CD4-positive, alpha-beta T cell treated with Interferon alpha-2 for 1 hour (primary cell): Measurements from ENCODE around the gene MTSS2.

ENCODE experiments used
- DNase-seq, 2 donors: peaks; one replicate each; pipeline ENCODE4 v3.0.0-alpha.2; 2020 to 2022

Gene MTSS2

GRCh38 chr16:70685938-70686375 is at the start of gene MTSS2:
TSS of gene MTSS2 (minus strand) at chr16:70686053. CDS start at chr16:70685791, 262 bp downstream.
- peak in 1 of 2 donors; percentile 25 for DNase-seq

- no peak for DNase-seq
Measured at GRCh38 chr16:70735141-70735979, 49.5 kb upstream of the MTSS2 start.

- no peak for DNase-seq
Measured at GRCh38 chr16:70734522-70735095, 48.8 kb upstream of the MTSS2 start.

GRCh38 chr16:70730944-70731343 is 45.1 kb upstream of the MTSS2 start:
- no peak for DNase-seq

GRCh38 chr16:70730031-70730430 is 44.2 kb upstream of the MTSS2 start:
- DNase-seq: no peak

GRCh38 chr16:70729292-70729691 is 43.4 kb upstream of the MTSS2 start:
- no peak for DNase-seq

- no peak for DNase-seq
Measured at GRCh38 chr16:70728150-70728549, 42.3 kb upstream of the MTSS2 start.

- DNase-seq: no peak
Measured at GRCh38 chr16:70726892-70727361, 41.1 kb upstream of the MTSS2 start.

- DNase-seq: no peak
Measured at GRCh38 chr16:70725912-70726828, 40.3 kb upstream of the MTSS2 start.

GRCh38 chr16:70725024-70725911 is 39.4 kb upstream of the MTSS2 start:
- DNase-seq: no peak

GRCh38 chr16:70724146-70725023 is 38.5 kb upstream of the MTSS2 start:
- DNase-seq: no peak

- DNase-seq: no peak
Measured at GRCh38 chr16:70723740-70724145, 37.9 kb upstream of the MTSS2 start.

- no peak for DNase-seq
Measured at GRCh38 chr16:70721202-70721963, 35.5 kb upstream of the MTSS2 start.

GRCh38 chr16:70720425-70721201 is 34.8 kb upstream of the MTSS2 start:
- no peak for DNase-seq

- DNase-seq: no peak
Measured at GRCh38 chr16:70717065-70717464, 31.2 kb upstream of the MTSS2 start.

GRCh38 chr16:70715860-70716357 is 30.1 kb upstream of the MTSS2 start:
- DNase-seq: no peak

GRCh38 chr16:70715055-70715858 is 29.4 kb upstream of the MTSS2 start:
- no peak for DNase-seq

- DNase-seq: no peak
Measured at GRCh38 chr16:70714581-70715054, 28.8 kb upstream of the MTSS2 start.
